K562 (cell line): Measurements from ENCODE around the gene TIGIT.

Experiments used
- BMI1 ChIP-seq: fragments of 150-350 bp; IDR thresholded peaks from 2 replicates; pipeline ENCODE4 v1.6.1; 2014; ENCODE audit warnings: low read length
- GABPB1 ChIP-seq: sonication (generic); formaldehyde crosslinking; IDR thresholded peaks from 2 replicates; pipeline ENCODE4 v1.8.0; 2022; ENCODE audit warnings: mild to moderate bottlenecking, missing genetic modification reagents
- HINFP ChIP-seq: fragments of 450-650 bp; conservative IDR thresholded peaks from 2 replicates; pipeline ENCODE4 v1.6.1; 2016; ENCODE audit warnings: missing genetic modification characterization, low read depth, mild to moderate bottlenecking, control low read depth, missing compliant biosample characterization
- NRF1 ChIP-seq, 2 experiments: fragments of 450-650 bp; IDR thresholded peaks in 1 of 2; conservative IDR thresholded peaks in 1 of 2; 2 replicates each; pipeline ENCODE4 v1.6.1; 2014; ENCODE audit warnings: mild to moderate bottlenecking in 2 of 2
- SAFB2 ChIP-seq: fragments of 200-400 bp; formaldehyde crosslinking; IDR thresholded peaks from 2 replicates; pipeline ENCODE4 v1.6.1; 2018; ENCODE audit warnings: borderline replicate concordance, low read length, low read depth, moderate library complexity; ENCODE audit not compliant: severe bottlenecking
- TAF1 ChIP-seq: IDR thresholded peaks from 2 replicates; pipeline ENCODE4 v1.6.1; 2011; ENCODE audit warnings: mild to moderate bottlenecking, low read length, moderate library complexity; ENCODE audit not compliant: insufficient read depth, control insufficient read depth, severe bottlenecking; ENCODE audit errors: extremely low read depth
- ZNF24 ChIP-seq: fragments of 450-650 bp; IDR thresholded peaks from 2 replicates; pipeline ENCODE4 v1.6.1; 2016

GRCh38 chr3:114350271-114350670 lies 56.4 kb downstream of the TIGIT start:
- TF ChIP-seq TAF1, result no peak
- no peak for TF ChIP-seq ZNF24
- TF ChIP-seq NRF1 (conservative IDR thresholded peaks at IDR 0.05 in 1 of 2, IDR thresholded peaks at IDR 0.05 in 1 of 2), result no peak
- TF ChIP-seq BMI1, result no peak
- no peak for TF ChIP-seq SAFB2
- TF ChIP-seq GABPB1 (CRISPR knock-in tag), result no peak
- TF ChIP-seq HINFP (tag), result no peak
